HG02623 (cell line): ENCODE data around the gene INTS7.

ENCODE experiments used
- ATAC-seq: cut with Tn5 transposase; IDR thresholded peaks from one replicate; pipeline ENCODE4 v1.9.1; 2021; ENCODE audit warnings: moderate library complexity; ENCODE audit not compliant: unreplicated experiment

Gene INTS7

GRCh38 chr1:212035123-212035834 lies at the start of gene INTS7, which contains the start of gene DTL:
INTS7 (minus strand) TSS chr1:212035557; CDS start chr1:212035437, 120 bp downstream.
DTL (plus strand) TSS chr1:212035748; CDS start chr1:212035891, 143 bp downstream.
- peak; percentile 70 for ATAC-seq

- no peak for ATAC-seq
Measured at GRCh38 chr1:212082765-212083406, 47.5 kb upstream of the INTS7 start.

GRCh38 chr1:212078826-212079225 lies 43.5 kb upstream of the INTS7 start:
- no peak for ATAC-seq

- no peak for ATAC-seq
Measured at GRCh38 chr1:212077028-212077427, 41.7 kb upstream of the INTS7 start.

GRCh38 chr1:212074856-212075255 lies 39.5 kb upstream of the INTS7 start:
- no peak for ATAC-seq

- no peak for ATAC-seq
Measured at GRCh38 chr1:212074313-212074712, 39.0 kb upstream of the INTS7 start.

GRCh38 chr1:212073490-212073889 lies 38.1 kb upstream of the INTS7 start:
- no peak for ATAC-seq

- no peak for ATAC-seq
Measured at GRCh38 chr1:212072047-212072446, 36.7 kb upstream of the INTS7 start.

GRCh38 chr1:212070720-212071302 lies 35.5 kb upstream of the INTS7 start:
- ATAC-seq, result no peak

GRCh38 chr1:212067787-212068186 lies 32.4 kb upstream of the INTS7 start:
- ATAC-seq, result no peak

GRCh38 chr1:212062832-212063438 lies 27.6 kb upstream of the INTS7 start:
- no peak for ATAC-seq

- no peak for ATAC-seq
Measured at GRCh38 chr1:212060632-212061472, 25.5 kb upstream of the INTS7 start.

GRCh38 chr1:212055333-212055732 lies 20.0 kb upstream of the INTS7 start:
- ATAC-seq, result no peak

GRCh38 chr1:212053993-212054392 lies 18.6 kb upstream of the INTS7 start:
- ATAC-seq, result no peak

GRCh38 chr1:212045981-212046380 lies 10.6 kb upstream of the INTS7 start:
- ATAC-seq, result no peak

GRCh38 chr1:212044851-212045250 lies 9.5 kb upstream of the INTS7 start:
- ATAC-seq, result no peak

GRCh38 chr1:212042436-212042835 lies 7.1 kb upstream of the INTS7 start:
- no peak for ATAC-seq

- ATAC-seq, result no peak
Measured at GRCh38 chr1:212040629-212041412, 5.5 kb upstream of the INTS7 start.

GRCh38 chr1:212039622-212040021 lies 4.3 kb upstream of the INTS7 start:
- ATAC-seq, result no peak

GRCh38 chr1:212037900-212038299 lies 2.5 kb upstream of the INTS7 start:
- no peak for ATAC-seq
